ENCODE measurements around the gene HAL.

Gene HAL

DNA sequence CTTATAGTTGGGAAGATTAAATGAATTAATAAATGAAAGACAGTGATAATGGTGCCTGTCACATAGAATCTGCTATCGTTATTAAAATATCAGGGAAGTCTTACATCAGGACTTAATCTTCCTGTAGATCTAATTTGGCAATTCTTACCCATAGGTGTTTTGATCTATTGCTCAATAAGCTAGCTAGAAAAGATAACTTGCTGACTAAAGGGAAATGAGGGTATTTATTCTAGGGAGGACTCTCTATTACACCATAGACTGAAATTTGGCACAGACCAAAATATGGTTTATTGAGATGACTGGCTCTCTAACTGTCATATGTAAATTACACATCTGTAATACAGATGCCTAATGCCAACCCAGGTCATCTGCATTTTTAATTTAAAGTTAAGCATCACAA lies 11.5 kb downstream of the HAL start:
- TF ChIP-seq, protein P1, sequence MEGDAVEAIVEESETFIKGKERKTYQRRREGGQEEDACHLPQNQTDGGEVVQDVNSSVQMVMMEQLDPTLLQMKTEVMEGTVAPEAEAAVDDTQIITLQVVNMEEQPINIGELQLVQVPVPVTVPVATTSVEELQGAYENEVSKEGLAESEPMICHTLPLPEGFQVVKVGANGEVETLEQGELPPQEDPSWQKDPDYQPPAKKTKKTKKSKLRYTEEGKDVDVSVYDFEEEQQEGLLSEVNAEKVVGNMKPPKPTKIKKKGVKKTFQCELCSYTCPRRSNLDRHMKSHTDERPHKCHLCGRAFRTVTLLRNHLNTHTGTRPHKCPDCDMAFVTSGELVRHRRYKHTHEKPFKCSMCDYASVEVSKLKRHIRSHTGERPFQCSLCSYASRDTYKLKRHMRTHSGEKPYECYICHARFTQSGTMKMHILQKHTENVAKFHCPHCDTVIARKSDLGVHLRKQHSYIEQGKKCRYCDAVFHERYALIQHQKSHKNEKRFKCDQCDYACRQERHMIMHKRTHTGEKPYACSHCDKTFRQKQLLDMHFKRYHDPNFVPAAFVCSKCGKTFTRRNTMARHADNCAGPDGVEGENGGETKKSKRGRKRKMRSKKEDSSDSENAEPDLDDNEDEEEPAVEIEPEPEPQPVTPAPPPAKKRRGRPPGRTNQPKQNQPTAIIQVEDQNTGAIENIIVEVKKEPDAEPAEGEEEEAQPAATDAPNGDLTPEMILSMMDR (IDR thresholded peaks at IDR 0.05; ENCODE audit: low read depth, low read length) = no peak

DNA sequence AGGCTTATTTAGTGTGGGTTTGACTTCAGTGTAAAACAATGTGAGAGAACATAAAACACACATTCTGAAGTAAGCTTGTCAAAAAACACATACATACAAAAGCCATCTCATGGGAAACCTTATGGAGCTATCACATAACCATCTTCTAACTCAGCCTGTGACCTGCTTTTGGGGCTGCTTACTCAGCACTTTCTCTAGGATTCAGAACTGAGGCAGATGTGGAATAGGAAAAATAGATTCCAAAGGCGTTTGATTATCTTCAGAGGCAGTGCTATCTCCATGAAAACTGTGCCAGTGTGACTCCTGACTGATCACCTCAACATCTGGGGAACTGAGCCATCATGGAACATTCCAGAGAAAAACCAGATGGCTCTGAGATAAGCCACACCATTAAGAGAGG lies 13.5 kb downstream of the HAL start:
- DNase-seq (ENCODE audit: extremely low read depth, low read depth) = no peak
- TF ChIP-seq, protein P1 (IDR thresholded peaks at IDR 0.05; ENCODE audit: low read depth, low read length) = no peak

More for the DNA sequence above, 11.5 kb downstream of the HAL start:
- no peak for DNase-seq (ENCODE audit: extremely low read depth, low read depth)

DNA sequence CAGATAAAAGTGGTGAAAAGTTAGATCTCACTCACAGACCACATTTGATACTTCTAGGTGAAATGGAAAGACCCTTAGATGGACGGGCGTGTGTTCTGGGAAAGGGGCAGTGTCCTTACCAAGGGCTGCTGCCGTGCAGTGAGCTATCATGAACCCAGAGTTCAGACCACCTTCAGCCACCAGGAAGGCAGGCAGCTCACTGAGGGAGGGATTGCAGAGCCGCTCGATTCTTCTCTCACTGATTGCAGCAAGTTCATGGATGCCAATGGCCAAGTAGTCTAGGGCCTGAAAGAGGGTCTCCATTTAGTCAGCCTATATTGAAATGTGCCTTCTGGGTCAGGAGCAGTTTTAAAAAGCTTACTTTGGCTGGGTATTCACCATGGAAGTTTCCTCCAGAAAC lies 15.7 kb downstream of the HAL start:
- TF ChIP-seq, protein P1 (IDR thresholded peaks at IDR 0.05; ENCODE audit: low read depth, low read length) = no peak
- no peak for DNase-seq (ENCODE audit: extremely low read depth, low read depth)

DNA sequence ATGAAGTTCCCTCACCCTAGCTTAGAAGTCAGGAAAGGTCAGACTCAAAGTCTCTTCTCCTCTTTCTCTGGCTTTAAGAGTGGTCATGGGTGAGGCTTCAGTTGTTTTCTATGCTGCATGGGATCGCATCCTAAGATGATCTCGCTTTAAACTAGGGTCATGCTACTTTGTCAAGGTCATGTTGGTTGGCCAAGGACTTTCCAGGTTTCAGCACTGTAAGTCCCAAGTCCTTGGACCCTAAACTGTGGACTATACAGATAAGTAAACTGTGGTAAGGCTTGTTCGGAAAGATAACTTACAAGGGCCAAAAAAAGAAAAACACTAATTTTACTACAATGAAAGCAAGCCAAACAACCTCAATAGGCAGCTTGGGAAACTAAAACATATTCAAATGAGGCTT lies 17.4 kb downstream of the HAL start:
- TF ChIP-seq, protein P1 (IDR thresholded peaks at IDR 0.05; ENCODE audit: low read depth, low read length) = no peak

DNA sequence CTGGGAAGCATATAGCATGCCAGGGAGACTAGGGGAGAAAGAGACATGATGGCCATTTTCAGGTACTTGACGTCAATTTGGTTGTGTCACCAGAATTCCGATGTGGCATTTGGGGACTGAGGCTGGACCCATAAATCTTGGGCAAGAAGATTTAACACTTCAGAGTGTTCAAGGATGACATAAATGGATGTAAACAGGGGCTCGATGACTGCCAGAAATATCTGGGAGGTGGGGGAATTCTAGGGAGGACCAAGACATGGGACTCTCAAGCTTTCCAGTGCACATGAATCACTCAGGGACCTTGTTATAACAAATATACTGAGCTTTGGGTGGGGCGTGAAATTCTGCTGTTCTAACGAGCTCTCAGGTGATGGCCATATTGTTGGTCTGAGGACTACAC lies 17.8 kb downstream of the HAL start:
- TF ChIP-seq, protein P1 (IDR thresholded peaks at IDR 0.05; ENCODE audit: low read depth, low read length) = no peak
- no peak for DNase-seq (ENCODE audit: extremely low read depth, low read depth)

More for the DNA sequence above, 17.4 kb downstream of the HAL start:
- DNase-seq (ENCODE audit: extremely low read depth, low read depth) = no peak

DNA sequence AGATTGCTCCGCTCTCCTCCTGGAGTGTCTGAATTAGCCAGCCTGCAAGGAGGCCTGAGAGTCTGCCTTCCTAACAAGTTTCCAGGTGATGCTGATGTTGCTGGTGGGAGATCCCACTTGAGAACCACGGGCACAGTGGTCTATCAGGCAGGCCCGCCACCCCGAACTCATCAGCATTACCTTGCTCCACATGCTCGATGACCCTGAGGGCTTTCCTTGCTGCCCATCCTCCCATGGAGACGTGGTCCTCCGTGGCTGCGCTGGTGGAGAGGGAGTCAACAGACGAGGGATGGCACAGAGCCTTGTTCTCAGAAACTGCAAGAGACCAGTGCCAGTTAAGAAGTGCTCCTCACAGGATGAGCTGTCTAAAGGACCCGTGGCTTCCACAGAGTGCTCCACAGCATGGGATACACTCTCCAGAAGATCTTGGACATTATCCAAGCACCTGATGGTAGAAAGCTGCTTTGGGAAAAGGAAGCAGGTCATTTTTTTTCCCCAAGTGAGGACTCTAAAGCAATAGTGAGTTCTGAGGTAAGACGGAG lies 18.3 kb downstream of the HAL start:
- no peak for DNase-seq (ENCODE audit: extremely low read depth, low read depth)
- TF ChIP-seq, protein P1 (IDR thresholded peaks at IDR 0.05; ENCODE audit: low read depth, low read length) = no peak

DNA sequence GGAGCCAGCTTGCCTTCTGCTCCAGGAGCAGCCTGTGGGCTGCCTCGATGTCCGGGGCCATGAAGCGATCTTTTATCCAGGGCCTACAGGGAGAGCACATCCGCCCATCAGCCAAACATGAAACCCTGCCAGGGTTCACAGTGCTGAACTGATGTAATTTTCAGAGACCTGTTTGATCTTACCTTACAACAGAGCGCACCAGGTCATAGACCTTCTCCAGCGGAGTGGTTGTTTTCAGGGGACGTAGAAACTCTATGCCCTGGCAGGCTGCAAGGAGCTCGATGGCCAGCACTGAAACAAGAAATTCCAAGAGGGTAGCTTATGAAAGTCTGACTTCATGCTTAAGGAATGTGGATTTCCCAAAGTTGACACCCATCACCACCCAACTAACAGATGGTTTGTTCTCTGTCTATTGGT lies 19.7 kb downstream of the HAL start:
- DNase-seq (ENCODE audit: extremely low read depth, low read depth) = no peak
- TF ChIP-seq, protein P1 (IDR thresholded peaks at IDR 0.05; ENCODE audit: low read depth, low read length) = no peak

Data from AG09319 (cell line).